A204.1 (cell line): ENCODE measurements around the gene CXCL14.

ENCODE experiments used
- FAIRE-seq: peaks from 2 replicates; lab custom pipeline; 2012; peaks lifted over from hg19 to GRCh38; lab: Jason Lieb, UNC

CXCL14 gene, protein sequence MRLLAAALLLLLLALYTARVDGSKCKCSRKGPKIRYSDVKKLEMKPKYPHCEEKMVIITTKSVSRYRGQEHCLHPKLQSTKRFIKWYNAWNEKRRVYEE

DNA sequence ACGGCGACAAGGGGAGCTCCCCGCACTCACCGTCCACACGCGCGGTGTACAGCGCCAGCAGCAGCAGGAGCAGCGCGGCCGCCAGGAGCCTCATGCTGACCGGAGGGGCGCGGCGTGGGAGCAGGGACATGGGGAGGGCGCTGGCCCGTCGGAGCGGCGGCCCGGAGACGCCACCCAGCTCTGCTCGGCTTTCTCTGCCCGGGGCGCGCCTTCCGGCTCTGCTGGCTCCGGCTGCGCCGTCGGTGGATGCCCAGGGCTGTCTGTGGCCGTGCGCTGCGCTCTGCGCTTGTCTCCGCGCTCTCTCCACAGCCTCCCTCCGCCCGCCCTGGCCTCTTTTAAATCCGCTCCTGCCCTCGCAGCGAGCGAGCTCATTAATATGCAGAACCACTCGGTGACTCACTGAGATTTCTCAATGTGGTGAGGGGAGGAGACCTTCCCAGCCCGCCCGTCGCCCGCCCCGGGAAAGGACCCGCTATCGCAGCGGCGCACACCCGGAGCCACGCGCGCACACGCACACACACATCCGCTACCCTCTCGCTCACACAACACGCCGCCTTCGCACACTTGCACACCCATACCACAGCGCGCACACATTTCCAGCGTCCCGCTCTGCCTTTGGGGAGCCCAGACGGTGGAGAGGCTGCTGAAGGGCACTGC, at the start of gene CXCL14:
CXCL14 (minus strand) TSS at position 307 of the 657 bp plus-strand sequence; CDS start at position 94, 213 bp downstream.
- FAIRE-seq = no peak

DNA sequence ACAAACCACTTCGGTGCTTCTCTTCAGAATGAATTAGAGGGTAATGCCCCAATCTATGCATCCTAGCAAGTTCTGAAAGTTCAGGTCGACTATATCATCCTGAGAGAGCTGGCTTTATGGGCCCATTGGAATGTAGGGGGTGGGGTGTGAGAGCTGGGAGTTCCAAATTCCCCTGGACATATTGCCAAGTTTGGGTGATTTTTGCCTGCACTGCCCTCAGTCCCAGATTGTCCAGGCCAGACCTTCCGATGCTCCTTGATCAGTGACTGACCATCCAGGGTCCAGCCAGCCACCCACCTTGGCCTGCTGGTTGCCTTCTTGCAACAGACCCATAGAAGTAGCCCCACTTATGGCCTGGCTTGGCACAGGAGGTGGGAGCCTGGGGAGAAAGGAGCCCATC, 47.8 kb upstream of the CXCL14 start:
- no peak for FAIRE-seq

DNA sequence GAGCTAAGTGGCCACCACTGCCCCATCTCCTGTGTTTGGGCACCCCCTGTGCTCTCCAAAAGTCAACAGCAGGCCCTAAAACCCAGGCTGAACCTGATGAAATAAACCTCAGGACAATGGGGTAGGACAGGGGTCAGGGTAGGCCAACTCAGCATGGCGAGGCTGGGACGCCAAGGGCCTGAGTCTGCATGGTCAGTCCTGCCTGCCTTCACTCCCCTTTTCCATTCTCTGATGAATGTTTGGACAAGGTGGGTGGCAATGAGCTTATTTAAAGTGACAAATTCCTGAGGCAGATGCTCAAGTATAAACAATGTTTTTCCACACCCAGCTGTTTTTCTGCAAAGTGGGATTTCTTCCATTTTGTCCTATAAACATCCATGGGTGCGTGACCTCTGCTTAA, 47.2 kb upstream of the CXCL14 start:
- no peak for FAIRE-seq

DNA sequence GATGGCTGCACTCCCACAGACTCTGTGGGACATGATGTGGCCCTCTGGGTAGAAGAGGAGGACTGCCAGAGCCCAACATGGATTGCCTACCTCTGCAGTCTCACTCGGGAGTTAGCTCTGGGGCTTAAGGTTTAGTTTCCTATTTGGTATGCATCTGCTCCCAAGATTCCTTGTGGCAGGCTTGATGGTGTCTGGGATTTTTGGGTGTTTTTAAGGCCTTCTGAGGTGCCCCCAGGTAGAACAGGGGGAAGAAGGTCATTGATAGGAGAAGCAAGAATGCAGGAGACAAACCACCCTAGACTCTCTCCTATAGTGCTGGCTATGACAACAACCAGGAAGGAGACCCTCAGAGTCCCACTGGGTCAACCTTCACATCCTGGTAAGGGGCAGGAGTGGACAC, 46.7 kb upstream of the CXCL14 start:
- FAIRE-seq = no peak

DNA sequence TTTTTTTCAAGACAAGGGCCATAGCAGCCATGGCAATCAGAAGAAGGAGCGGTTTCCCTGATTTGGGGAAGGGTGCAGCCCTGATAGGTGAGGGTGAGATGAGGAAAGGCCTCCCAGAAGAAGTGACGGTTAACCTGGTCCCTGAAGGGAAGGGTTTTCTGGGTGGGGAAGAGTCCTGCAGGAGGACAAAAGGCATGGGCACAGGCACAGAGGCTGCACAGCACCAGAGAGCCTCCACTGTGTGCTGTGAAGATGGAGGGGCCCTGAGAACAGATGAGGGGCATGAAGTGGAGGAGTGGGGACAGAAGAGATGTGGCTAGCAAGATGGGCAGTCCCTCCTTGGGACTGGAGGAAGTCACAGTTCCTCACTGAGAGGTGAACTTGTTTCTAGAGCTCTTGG, 46.3 kb upstream of the CXCL14 start:
- FAIRE-seq = no peak

DNA sequence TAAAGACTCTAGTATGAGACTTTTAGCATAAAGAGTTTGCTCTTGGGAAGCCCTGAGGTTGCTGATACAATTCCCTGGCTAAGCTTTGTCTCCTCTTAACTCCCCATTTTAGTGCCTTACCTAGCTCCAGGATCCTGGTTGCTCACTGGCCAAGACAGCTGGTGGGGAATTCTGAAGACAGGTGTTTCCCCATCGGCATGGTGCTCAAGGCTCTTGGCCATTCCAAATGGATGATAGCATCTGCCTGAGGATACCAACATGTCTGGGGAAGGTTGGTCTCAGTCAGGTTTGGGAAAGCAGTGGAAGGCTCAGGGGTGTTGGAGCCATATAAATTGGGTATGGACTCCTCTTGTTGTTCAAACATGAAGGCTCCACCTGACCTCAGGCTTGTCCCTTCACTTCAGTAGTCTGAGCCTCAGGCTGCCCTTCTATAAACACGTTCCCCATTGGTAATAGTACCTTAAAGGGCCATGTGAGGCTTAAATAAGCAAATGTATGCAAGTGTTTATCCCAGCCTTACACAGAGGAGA, 44.5 kb upstream of the CXCL14 start:
- FAIRE-seq = no peak

DNA sequence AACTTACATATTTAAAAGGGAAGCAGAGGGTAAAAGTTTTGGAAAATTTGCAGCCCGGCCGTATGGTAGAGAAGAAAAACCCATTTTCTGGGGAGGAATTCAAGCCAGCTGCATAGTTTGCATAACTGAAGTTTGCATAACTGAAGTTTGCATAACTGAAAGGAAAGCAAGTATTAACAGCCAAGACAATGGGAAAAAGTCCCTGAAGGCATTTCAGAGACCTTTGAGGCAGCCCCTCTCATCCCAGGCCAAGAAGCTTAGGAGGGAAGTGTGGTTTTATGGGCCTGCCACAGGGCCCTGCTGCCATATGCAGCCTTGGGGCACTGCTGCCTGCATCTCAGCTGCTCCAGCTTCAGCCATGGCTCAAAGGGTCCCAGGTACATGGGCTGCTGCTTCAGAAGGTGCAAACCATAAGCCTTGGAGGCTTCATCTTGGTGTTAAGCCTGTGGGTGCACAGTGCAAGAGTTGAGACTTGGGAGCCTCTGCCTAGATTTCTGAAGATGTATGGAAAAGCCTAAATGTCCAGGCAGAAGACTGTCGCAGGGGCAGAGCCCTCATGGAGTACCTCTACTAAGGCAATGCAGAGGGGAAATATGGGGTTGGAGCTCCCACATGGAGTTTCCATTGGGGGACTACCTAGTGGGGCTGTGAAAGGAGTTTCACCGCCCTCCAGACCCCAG, 36.9 kb upstream of the CXCL14 start:
- no peak for FAIRE-seq

DNA sequence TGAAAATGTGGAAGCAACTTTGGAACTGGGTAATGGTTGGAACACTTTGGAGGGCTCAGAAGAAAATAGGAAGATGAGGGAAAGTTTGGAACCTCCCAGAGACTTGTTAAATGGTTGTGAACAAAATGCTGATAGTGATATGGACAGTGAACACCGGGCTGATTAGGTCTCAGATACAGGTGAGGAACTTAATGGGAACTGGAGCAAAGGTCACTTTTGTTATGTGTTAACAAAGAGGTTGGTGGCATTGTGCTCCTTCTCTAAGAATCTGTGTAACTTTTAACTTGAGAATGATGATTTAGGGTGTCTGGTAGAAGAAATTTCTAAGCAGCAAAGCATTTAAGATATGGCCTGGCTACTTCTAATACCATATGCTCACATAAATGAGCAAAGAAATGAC, 36.4 kb upstream of the CXCL14 start:
- FAIRE-seq = no peak

DNA sequence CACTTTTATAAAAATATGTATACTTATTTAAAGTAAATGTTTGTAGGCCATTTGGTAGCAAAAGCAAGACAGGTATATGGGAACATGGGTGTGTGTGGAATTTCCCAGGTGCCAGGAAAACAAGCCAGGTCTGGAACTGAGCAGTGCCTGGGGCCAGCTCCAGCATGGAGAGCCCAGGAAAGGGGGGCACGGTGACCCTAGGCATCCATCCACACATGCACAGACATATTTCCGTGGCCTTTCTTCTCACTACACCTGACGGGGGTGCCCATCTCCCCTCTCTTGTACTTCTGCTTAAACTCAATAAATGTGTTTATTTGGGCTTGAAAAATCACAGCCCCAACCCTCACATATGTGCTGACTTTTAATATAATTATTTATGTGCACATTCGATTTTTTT, 31.2 kb upstream of the CXCL14 start:
- no peak for FAIRE-seq

DNA sequence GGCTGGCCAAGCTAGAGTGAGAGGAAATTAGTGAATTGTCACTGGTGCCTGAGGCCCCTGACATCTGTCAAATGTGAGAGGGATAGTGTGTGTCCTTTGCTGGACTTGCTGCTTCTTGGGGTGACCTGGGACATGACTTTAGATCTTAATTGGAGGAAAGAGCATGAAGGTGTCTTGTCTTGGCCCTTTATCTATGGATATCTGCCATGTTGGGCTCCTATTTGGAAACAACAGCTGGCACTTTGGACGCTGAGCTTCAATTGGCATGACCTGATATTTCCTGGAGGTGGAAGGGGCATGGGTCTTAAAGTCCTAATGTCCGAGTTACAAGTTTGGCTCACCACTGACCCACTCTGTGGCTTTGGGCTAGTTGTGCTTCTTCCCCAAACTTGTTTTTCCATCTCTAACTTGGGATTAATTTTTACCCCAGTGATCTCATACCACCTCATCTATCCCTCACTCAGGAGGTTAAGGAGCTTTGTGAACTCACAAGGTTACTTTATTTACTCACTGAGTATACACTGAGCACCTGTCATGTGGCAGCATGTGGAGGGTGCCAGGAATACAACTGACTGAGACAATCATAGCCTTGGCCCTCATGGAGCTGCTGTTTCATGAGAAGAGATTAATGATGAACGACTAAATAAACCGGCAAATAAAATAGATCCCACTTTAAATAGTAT, 30.1 kb upstream of the CXCL14 start:
- FAIRE-seq = no peak

DNA sequence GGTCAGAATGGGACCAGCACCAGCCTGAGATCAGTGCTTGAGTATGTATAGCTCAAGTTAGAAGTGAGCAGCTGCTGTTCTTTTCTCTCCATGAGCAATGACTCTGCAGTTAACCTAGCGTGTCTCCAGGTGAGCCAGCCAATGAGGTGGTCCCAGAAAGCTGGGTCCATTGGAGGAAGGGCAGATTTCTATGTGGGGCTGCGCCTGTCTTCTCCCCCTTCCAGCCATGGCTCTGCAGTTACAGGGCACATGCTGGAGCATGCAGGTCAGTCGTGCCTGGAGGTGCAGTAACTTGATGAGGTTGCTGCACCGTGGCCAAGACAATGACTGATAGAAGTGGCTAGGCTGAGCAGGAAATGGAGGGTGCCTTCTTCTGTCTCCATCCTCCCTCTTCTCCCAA, 29.6 kb upstream of the CXCL14 start:
- FAIRE-seq = no peak

DNA sequence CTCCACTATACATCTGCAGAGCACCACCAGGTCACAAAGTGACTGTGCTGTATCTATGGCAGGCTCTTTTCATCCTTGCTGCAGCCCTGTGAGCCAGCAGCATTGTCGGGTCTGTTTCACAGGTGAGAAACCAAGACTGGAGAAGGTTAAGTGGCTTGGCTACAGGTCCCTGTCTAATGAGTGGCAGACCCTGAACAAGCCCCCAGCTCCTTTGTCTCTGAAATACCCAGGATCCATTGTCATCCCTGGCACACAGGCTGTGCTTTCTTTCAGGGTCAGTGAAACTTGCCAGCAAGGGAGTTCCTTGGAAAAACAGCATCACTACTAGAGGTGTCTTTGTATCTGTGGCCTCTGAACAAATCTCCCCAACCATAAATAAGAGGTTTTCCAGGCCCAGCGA, 27.6 kb upstream of the CXCL14 start:
- no peak for FAIRE-seq

DNA sequence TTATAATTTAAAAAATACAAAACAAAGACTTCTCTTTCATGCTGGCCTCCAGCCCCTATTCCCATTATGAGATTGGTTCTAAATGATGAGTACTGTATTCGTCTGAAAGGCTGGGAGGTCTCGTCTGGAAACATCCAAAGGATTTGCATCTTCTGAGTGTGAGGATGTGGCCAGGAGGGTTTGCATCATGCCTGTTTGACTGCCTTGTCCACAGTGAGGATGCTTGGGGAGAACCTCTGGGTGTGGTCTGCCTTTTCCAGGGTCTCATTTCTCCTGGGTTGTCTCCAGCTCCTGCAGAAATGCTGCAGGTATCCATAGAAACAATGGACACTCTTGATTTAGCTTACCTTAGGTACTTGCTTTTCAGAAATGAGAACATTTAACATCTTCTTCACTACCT, 26.4 kb upstream of the CXCL14 start:
- FAIRE-seq = no peak

DNA sequence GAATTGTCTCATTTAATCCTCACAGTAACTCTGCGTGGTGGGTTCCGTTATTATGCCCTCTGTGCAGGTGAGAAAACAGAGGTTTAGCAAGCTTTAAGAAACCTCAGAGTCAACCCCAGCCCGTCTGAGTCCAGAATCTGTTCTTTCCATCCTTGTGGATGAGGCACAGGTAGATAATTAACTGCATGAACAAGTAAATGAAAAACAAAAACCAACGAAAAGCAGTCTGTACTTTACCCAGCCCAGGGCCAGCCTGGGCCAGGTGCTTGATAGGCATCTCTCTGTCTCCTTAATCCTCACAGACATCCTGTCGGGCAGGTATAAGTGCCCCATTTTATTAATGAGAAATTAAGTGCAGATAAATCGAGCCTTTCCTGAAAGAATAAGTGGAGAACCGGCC, 25.3 kb upstream of the CXCL14 start:
- no peak for FAIRE-seq

DNA sequence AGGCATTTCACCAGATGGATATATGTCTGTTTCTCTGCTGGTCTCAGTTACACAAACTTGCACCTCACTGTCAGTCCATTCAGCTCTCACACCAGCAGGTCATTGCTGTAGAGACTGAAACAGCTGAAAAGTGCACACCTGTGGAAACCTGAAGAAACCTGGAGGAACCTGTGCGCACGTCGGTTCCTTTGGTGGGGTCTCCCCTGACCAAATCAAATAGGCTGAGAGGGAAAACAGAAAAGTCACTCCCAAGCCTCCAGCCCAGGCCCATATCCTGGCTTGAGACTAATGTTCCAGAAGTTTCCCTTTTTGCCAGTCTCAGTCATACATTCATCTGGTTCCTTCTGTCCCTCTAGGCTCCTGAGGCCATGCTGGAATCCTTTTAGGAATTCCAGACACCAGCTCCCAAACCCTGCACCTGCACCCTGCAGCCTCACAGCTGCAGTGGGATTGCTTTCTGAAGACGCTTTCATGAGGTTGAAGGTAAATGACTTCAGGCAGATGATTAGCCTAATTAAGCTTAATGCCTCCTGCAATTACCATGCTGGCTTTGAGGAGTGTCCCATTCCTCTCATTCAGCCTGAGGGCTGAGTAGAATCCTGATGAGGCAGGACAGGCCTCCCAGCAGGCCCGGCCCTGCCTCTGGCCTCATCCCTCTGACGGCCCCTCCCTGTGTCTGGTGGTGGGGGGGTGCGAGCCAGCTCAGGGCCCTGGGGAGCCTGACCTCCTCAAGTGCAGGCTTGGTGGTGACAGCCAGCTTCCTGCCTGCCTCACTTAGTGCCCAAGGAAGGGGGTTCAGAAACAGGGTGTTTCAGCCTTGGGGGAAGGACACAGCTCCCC, 24.3 kb upstream of the CXCL14 start:
- no peak for FAIRE-seq

DNA sequence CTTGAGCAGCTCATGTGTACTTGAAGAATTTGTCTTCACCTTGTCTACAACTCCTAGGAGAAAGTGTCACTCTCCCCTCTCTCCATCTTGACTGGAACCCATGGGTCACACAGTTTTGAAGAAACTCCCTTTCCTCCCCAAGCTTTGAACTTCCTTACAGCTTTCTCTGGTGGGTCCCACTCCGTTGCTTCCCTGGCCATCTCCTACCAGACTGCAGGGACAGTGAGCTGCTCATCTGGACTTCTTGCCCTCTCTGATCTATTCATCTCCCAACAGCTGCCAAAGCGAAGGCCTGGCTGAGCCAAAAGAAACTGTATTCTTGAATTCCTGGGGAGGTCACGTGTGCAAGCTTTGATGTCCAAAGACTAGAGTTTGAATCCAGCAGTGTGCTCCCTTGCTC, 22.7 kb upstream of the CXCL14 start:
- FAIRE-seq = no peak

DNA sequence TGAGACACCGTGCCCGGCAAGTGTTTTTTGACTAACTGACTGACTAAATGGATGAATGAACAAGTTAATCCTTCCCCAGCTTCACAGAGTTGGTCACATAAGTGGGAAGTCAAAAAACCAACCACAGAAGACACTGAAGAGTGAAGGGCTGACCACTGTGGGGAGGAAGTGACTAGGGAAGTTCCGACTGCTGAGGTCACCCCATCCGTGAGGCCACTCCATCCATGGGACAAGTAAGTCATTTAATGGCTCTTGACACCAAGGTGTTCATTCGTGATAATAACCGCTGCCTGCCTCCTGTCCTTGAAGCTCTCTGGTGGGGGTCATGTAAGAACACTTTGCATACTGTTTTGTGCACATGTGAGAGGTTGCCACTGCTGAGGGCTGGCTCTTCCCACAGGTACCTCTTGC, 22.2 kb upstream of the CXCL14 start:
- FAIRE-seq = no peak

DNA sequence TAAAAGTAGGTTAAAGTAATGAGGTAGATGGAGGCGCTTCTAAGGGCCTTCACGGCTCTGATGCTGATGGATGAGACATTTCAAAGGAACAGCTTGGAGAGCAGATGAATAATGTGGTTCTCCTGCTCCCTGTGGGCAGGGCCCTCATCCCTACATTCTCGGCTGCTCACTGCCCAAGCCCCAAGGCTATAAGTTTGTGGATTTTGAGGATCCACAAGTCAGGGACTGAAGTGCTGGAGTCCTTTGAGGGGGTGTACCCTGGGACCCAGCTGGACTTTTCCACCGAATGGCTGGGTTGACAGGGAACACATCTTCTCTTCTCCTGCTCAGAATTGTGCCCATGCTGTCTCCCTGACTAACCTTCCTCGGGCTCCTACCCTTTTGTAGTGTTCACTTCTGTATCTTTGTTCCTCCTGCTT, 21.4 kb upstream of the CXCL14 start:
- no peak for FAIRE-seq

DNA sequence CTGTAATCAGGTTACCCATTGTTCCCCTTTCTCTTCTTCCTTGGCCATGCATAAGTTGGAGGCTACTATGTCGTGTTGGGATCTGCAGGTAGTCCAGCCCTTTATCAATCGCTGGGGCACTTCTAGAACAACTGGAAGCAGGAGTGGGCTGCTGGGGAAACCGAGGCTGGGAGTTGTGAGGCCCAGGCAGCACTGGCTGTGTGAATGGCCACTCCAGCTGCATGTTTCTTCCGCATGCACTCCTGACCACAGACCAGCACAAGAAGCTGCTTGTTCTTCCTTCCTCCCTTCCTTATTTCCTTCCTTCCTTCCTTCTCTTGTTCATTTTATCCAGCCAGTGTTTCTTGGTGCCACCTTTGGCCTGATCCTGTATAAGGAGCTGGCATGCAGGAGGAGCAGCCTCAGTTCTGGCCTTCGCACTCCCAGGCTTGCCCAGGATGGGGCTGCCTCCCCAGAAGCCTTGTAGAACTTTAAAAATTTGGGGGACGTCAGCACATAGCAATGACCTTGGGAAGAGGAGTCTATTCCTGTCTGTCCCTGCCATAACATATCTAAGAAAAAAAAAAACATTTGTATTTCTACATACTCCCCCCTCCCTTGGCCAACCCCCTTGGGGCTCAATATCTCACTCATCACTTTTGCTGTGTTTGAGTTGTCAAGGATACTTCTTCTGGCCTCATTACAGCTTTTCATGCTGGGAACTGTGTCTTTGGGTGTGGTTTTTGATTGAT, 20.8 kb upstream of the CXCL14 start:
- FAIRE-seq = no peak

DNA sequence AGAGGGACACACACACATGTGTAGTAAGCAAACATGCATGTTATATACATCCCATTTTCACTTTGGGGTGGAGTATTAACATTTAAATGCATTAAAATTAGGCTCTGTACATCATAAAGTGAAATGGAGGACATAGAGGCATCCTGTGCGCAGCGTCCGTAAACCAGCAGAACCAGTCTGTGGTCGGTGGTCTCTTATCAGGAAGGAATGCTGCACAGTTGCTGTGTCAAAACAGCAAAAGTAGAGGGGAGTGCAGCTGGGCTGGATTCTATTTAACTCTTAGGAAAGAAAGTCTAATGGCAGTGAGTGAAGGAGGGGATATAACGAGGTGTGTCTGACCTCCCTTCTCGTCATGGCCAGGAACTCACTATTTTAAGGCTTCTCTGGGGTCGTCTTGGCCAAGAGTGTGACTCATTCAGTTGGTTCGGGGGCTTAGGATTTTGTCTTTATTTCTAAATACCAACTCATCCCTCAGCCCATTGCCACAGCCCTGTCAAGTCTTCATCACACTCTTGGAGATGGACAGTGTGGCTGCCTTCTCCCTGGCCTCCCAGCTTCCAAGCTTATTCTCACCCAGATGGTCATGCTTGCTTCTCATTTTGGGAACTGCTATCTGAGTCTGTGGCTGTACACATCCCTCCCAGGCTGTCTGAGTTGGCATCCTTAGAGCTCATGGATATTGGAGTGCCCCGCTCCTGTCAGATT, 20.1 kb upstream of the CXCL14 start:
- no peak for FAIRE-seq

DNA sequence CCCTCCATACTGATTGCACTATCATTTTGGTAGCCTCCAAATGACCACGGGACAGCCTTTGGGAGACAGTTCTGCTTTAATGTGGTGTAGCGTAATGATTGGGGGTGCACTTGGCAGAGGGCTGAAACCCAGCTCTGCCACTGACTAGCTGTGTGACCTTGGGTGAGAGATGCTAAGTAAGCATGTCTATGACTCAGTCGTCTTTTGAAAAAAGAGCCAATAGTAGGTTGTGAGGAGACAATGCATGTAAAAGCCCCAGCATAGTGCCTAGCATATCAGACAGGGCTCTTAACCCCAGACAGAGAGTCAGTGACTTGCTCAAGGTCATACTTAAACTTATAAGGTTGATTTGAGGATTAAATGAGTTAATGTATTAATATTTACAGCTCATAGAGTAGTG, 18.0 kb upstream of the CXCL14 start:
- no peak for FAIRE-seq
